D721Med (cell line): ENCODE data around the gene TUBGCP6.

Experiments
- DNase-seq: peaks from one replicate; pipeline ENCODE4 v3.0.0; 2011; ENCODE audit warnings: low spot score; ENCODE audit not compliant: insufficient read length
- FAIRE-seq: peaks from 2 replicates; lab custom pipeline; 2011; peaks lifted over from hg19 to GRCh38; lab: Jason Lieb, UNC
- CTCF ChIP-seq: IDR thresholded peaks from 2 replicates; pipeline ENCODE4 v1.5.1; 2012; ENCODE audit warnings: mild to moderate bottlenecking, control low read depth; ENCODE audit not compliant: insufficient read depth; ENCODE audit errors: missing control alignments

The TUBGCP6 gene

GRCh38 chr22:50182176-50183081, 62.4 kb downstream of the TUBGCP6 start:
- DNase-seq (no peak), FAIRE-seq (no peak)
- no peak for TF ChIP-seq CTCF

- TF ChIP-seq CTCF: no peak
- FAIRE-seq (no peak), DNase-seq (no peak)
These were observed 63.9 kb downstream of the TUBGCP6 start for GRCh38 chr22:50180727-50181521.

- FAIRE-seq (no peak), DNase-seq (no peak)
- no peak for TF ChIP-seq CTCF
These were observed 64.7 kb downstream of the TUBGCP6 start for GRCh38 chr22:50179937-50180726.

- no peak for TF ChIP-seq CTCF
- no peak for DNase-seq
- FAIRE-seq: no peak
These were observed 65.7 kb downstream of the TUBGCP6 start for GRCh38 chr22:50178871-50179869.

- FAIRE-seq (no peak), DNase-seq (no peak)
- no peak for TF ChIP-seq CTCF
These were observed 66.4 kb downstream of the TUBGCP6 start for GRCh38 chr22:50178471-50178864.
